GM18526 (cell line): ENCODE measurements around the gene MANBA.

Source experiments
- POLR2A ChIP-seq: IDR thresholded peaks from 3 replicates; pipeline ENCODE4 v1.6.1; 2011; ENCODE audit not compliant: insufficient read length; ENCODE audit errors: extremely low read depth

Gene MANBA

DNA sequence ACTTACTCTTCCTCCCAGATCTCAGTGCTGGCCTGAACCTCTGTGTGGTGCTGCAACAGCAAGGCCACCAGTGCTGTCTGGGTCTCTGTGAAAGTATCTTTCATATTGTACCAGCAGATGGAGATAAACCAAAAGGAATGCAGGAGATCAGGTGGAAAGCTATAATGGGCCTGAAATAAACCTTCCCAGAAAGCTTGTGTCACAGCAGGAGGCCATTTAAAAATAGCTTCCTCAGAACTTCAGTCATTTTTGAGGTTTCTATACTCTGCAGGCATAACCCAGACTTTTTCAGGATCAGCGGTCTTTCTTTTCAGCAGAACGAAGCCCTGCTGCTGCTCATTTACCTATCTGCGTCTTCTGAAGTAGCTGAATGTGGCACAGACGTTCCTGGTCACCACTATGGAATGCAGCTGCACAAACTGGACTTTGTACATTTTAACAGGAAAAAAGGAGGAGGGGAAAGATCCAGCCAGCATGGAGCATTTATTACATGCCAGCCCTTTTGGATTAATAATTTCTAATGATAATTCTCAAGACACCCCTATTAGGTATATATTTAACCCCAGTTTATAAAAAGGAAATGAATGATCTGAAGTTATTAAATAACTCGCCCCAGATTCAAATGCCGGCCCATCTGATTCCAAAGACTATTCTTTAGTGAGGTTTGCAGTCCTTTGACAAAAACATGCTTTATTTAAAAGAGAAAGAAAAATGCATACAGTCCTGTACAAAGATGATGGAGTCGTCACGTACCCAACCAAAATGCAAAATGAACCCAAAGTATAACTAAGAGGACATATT is 139.9 kb downstream of the MANBA start:
- TF ChIP-seq POLR2A: no peak

DNA sequence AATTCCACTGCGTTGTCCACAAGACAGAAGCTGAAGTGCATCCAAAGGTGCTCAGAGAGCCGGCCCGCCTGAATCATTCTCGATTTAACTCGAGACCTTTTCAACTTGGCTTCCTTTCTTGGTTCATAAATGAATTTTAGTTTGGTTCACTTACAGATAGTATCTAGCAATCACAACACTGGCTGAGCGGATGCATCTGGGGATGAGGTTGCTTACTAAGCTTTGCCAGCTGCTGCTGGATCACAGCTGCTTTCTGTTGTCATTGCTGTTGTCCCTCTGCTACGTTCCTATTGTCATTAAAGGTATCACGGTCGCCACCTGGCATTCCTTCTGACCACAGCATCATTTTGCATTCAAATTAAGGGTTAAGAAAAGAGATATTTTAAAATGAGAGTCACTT is 144.1 kb downstream of the MANBA start:
- no peak for TF ChIP-seq POLR2A

DNA sequence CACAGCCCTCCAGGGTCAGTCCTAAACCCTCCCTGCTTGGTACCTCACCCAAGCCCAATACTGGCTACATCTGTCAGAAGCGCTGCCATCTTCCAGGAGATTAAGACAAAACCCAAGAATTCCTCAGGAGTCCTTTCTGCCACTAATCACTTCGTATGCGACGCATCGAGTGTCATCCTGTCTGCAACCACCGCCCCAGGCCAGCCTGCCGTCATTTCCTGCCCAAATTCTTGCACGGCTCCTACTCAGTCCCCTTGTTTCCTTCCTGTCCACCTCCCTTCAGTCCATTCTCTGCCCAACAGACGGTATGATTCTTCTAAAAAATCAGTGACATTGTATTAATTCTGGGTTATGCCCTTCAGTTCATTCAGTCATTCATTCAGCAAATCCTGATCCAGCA is 146.0 kb downstream of the MANBA start:
- no peak for TF ChIP-seq POLR2A

DNA sequence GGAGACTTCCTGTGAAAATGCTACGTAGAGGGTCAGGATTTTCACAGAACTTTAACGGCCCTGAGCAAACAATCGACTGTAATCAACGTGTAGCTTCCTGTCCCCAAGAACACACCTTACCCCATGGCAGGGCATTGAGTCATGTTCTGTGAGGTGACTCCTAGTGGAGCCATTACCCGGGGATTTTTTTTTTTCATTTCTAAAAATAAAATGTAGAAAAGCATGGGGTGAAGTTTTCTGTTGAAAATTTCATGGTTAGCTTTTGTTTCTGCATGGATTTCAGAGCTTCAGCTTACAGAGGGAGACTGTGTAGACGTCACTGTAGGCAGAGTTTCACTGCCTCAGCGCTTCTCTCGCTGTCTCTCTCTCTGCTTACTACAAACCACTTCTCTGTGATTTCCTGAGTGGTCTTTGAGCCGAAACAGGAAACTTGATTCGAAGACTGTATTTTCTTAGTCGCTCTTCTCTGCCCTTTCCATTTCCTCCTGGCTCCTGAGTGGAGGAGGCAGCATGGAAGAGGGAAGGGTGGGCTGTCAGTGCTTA is 147.9 kb downstream of the MANBA start:
- TF ChIP-seq POLR2A: no peak

DNA sequence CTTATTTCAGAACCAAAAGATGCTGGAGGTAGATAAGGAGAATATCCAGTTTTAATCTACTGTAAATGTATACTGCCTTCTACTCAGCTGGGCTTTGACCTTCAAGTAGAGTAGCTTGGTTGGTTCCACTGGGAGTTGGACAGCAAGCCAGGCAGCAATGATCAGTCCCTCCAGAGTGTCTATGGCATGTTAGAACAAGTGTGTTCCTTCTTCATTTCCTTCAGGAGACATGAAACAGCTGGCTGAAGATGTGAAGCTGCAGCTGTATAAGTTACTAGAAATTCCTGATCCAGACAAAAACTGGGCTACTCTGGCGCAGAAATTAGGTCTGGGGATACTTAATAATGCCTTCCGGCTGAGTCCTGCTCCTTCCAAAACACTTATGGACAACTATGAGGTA is 148.6 kb downstream of the MANBA start:
- no peak for TF ChIP-seq POLR2A

DNA sequence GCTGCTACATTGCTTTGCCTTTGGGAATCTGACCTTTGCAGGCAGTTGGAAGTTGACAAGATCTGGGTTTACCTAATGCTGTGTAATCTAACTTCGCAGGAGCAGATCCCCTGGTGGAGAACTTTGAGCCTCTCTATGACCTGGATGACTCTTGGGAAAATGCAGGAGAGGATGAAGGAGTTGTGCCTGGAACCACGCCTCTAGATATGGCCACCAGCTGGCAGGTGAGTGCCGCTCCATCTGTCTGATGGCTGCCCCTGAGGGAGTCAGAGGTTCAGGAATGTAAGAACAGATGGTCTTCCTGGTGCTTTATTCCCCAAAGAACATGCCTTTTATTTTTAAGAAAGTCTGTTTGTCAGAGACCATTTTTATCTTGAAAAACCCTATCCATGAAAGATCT is 150.3 kb downstream of the MANBA start:
- TF ChIP-seq POLR2A: no peak

DNA sequence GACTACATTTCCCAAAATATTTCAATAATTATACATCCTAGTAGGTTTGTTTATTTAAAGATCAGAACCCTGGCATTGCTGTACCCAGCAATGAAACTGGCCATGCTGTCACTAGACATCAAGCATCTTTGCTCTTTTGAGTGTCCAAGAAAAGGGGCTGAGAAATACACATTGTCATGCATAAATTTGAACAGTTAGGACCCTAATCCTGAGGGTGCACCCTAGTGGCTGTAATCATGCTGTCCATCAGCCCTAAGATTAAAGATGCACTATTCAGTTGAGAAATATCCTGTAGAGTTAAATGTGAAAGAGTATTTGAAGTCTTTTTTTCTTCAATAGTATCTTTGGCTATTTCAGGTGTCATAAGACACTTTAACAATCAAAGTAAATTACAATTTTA is 150.8 kb downstream of the MANBA start:
- TF ChIP-seq POLR2A: no peak

DNA sequence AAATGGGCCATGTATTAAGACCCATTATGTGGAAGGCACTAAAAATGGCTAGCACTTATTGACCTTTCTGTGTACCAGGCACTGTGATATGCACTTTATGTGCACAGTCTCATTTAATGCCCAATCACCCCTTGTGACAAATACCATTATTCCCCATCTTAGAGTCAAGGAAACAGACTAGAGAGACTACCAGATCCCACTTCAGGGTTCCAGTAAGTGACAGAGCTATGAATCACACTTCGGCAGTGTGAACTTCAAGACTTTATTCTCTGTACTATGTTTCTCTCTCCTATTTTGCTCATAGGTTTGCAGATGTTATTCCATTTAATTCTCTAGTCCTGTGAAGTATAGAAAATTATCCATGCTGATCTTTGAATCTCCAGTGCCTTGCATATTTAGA is 152.6 kb downstream of the MANBA start:
- no peak for TF ChIP-seq POLR2A

DNA sequence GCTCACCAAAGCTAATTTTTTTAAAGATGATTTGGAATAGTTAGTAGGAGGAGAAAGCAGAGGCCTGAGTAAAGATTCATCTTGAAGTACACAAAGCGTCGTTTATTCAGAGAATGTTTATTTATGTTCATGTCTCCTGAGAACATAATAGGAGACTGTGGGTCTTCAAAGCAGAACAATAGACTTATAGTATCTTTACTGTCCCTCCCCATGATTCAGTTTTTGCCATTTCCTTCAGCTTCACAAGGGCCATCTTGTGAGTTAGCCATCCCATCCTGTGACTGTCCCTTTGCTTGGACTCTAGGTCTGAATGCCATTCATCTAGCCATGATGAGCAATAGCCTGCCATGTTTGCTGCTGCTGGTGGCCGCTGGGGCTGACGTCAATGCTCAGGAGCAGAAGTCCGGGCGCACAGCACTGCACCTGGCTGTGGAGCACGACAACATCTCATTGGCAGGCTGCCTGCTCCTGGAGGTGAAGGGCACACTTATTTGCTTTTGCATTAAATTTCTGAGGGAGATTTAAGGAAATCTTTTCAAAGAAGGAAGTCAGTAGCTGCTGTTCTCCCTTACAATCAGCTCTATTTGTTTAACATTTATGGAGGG is 153.8 kb downstream of the MANBA start:
- TF ChIP-seq POLR2A: no peak

DNA sequence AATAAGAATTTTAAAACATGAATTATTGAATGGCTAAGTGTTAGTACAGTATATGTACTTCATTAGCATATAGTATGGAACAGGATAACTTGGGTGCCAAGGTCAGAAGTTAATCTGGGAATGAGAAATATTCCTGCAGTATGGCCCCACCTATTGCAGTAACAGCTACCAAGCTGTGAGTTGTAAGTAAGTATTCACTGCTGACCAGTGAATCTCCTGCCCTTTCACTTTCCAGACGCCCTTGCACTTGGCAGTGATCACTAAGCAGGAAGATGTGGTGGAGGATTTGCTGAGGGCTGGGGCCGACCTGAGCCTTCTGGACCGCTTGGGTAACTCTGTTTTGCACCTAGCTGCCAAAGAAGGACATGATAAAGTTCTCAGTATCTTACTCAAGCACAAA is 154.5 kb downstream of the MANBA start:
- TF ChIP-seq POLR2A: no peak

DNA sequence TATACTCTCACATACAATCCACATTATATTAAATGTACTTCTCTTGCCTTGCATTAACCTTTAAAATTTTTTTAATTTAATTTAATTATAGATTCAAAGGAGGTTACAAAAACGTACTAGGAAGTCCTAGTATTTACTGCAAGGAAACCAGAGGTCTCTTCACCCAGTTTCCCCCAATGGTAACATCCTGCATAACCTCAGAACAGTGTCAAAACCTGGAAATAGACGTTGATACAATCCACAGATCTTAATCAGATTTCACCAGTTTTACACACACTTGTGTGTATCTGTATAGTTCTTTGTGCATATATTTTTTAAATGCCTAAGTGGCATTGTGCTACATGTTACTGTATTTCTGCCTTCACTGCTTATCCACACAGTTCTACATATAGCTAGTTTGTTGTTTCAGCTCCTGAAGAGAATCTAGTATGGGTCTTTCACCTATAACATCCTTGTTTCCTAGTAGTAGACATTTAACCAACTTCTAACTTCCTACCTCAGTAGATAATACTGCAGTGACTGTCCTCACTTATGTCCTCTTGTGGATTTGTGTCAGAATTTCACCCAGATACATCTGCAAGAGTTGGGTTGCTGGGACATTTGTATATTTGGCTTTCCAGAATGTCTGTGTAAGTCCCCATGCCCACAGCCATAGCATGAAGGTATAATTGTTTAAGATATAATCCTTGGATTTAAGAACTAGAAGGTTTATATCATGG is 156.4 kb downstream of the MANBA start:
- TF ChIP-seq POLR2A: no peak

DNA sequence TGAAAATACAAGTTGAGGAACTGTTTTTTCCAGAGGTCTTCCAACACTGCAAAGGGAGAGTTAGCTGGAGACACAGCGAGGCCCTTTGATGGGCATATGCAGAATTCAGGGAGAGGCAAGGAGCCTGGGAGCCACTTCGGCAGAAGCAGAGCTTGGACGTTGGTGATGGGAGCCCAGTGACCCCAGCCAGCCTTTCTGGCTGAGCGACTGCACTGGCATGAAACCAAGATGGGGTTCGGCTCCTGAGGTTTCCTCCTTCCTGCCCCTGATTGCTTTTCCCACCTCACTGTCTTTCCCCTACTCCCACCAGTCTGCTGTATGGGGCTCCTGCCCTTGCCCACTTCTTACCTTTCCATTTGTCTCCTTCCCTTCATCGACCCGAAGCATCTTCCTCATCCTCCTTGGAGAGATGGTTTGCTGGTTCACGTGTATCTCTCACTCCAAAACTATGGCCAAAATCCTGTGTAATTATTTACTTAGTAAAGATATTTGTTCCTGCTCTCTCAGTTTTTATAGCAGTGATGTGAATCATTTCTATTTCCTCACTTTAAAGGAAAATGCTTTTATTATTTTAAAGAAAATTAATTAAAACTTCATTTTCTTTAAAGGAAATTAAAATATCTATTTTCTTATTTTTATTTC is 159.1 kb downstream of the MANBA start:
- no peak for TF ChIP-seq POLR2A

DNA sequence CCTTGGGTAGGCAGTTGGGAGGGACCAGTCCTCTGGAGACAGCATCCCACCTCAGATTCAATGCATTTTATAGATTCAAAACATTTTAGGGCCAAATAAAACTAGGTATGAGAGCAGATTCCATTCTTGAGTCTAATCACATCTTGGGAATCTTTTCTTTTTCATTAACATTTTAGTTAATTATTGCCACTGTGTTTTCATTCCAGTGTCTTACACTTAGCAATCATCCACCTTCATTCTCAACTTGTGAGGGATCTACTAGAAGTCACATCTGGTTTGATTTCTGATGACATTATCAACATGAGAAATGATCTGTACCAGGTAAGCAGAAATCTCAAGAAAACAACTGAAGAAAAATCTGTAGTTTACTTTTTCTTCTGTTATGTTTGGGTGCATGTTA is 160.1 kb downstream of the MANBA start:
- no peak for TF ChIP-seq POLR2A

DNA sequence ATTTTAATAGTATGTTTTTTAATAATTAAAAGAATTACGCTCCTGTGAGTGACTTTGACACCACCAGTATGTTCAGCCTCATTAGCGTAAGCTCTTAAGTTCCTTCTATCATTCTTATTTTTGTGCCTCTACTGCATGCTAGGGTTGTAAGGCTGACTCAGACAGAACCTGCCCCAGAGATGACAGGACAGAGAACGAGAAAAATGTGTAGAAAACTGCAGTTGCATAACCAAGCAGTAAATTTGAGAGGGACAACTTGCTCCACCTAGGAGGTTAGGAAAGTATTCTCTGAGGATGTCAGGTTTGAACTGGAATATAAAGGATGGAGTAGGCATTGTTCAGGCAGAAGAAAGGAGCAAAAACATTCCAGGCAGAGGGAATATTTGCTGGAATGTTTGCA is 160.9 kb downstream of the MANBA start:
- TF ChIP-seq POLR2A: no peak

DNA sequence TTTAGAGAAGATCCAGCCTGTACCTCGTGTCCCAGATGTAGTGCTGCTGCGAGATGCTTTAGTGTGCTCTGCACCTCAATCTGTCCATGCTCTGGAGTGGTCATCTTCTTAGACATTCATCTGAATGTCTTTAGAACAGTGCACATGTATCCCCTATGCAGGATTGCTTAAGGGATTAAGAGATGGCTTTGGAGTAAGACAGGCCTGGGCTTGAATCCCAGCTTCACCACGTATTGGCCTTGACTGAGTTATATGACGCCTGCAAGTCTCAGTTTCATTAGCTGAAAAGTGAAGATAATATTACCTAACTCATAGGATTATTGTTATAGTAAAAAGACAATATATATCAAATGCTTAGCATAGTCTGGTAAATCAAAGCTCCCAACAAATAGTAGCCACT is 161.3 kb downstream of the MANBA start:
- no peak for TF ChIP-seq POLR2A

DNA sequence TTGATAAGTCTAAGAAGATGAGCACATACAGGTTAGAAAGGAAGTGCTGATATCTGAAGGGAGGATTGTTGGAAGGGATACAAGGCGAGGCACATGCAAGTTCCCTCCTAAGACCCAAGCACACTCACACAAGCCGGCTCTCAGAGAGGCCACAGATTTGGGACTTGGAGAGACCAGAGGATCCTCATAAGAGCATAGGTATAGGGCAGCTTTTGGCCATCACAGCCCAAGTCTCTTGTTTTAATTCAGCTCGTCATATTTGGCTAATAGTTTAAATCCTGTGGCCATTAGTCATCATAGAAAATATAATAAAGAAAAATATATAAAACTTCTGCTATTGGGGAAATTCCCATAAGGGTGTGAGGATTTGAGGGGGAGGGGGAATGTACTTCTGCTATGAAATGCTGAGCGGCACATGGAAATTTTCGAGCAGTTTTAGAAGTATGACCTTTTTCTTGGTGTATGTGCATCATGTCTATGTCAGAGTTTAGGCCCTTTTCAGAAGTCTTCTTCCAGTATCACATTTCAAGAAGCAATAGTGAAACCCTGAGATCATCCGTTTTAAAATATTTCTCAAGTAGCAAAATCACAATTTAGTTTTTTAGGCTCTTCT is 161.9 kb downstream of the MANBA start:
- TF ChIP-seq POLR2A: no peak
